ENCODE results near the gene FIGN. TPM values are rescaled to one million over a fixed set of nuclear protein-coding genes. Genes with fewer than 3 reads are reported as not detected.

The FIGN gene
- total RNA-seq, 1 experiment from 2014 or later, result 14.6 TPM

DNA sequence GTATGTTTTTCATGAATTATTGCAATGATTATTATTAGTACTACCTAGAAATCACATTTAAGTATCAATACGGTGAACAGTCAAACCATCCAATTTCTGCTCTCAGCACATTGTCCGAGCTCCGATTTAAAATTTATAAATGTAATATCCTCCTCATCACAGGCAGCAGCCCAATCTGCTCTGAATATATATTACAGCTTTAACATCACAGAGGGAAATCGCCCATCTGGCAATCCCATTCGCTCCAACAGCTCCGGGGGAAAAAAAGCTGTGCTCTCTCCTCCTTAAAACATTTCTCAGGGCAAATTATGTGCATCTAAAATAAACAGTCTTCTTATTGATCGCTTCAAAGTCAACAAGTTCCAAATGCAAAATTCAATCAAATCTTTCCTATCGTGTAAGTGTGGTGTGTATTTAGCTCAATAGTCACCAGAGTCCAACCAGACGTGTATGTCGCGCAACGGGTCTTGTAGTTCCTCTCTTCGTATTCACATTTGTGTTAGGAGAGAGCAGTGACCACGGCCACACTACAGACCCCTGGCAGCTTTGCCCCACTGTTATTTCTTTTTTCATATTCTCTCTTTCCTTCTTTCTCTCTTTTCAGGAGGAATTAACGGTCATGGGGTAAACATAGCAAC lies 2.4 kb downstream of the FIGN start:
- H3T11ph ChIP-seq (ENCODE audit: low read length), result no peak overlapping the region
- H2BK15ac ChIP-seq (ENCODE audit: low read depth, low read length), result no peak overlapping the region
- Mint-ChIP-seq H3K9me3 (no peaks in the 10 kb centered on the region), H3K27me3 (ENCODE audit: low read depth) (no peaks in the 10 kb centered on the region; the same call in 1 of the 2 replicates), H3K4me3 (peak overlapping the region in 1 of 2 experiments; percentile 7; a peak in 1 of 5 replicates), H3K27ac (peak overlapping the region in 1 of 3 experiments; percentile 41; a peak in 2 of 7 replicates), H3K36me3 (ENCODE audit: insufficient read depth in 1 of 3, low read depth in 3 of 3) (no peaks in the 10 kb centered on the region), H3K4me1 (peaks cover 37 to 45% of the 10 kb centered on the region in 2 experiments)
- no peak overlapping the region for H3K4me2 ChIP-seq (ENCODE audit: insufficient read depth, insufficient read length, low read length)
- H2AFZ ChIP-seq (ENCODE audit: low read length), result no peak overlapping the region
- H4K91ac ChIP-seq (ENCODE audit: insufficient read length, low read depth, low read length), result no peak overlapping the region
- no peak overlapping the region for H3K27ac ChIP-seq (ENCODE audit: insufficient read length, low read depth, low read length)
- no peak overlapping the region for H4K8ac ChIP-seq (replicated peaks; ENCODE audit: insufficient read length, low read depth, low read length)
- no CpG with 5 or more reads among the region's 15 CpGs for WGBS (ENCODE audit: extremely low coverage, insufficient read length, low lambda C conversion rate)
- H2AK5ac ChIP-seq (ENCODE audit: insufficient read length, low read length), result no peak overlapping the region
- peaks cover 3% of the 10 kb centered on the region; the same call in 1 of the 2 replicates for H3K79me2 ChIP-seq (ENCODE audit: insufficient read depth, low read length)
- H4K20me1 ChIP-seq (ENCODE audit: control insufficient read depth, insufficient read depth, insufficient read length), result no peaks in the 10 kb centered on the region
- no peak overlapping the region for H4K5ac ChIP-seq (ENCODE audit: insufficient read length, low read depth, low read length)
- no peaks in the 10 kb centered on the region for H3K27me3 ChIP-seq (ENCODE audit: insufficient read depth, low read length)
- H3K9me3 ChIP-seq (ENCODE audit: control insufficient read depth, low read depth, low read length), result no peaks in the 10 kb centered on the region
- H3K79me1 ChIP-seq (ENCODE audit: insufficient read depth, low read depth, low read length, poor library complexity, severe bottlenecking), result no peaks in the 10 kb centered on the region
- no peaks in the 10 kb centered on the region; the same call in 1 of the 2 replicates for H3K4me1 ChIP-seq (ENCODE audit: insufficient read depth, low read length)
- H3K18ac ChIP-seq (ENCODE audit: insufficient read length, low read depth, low read length), result no peak overlapping the region
- TF ChIP-seq, protein P1, sequence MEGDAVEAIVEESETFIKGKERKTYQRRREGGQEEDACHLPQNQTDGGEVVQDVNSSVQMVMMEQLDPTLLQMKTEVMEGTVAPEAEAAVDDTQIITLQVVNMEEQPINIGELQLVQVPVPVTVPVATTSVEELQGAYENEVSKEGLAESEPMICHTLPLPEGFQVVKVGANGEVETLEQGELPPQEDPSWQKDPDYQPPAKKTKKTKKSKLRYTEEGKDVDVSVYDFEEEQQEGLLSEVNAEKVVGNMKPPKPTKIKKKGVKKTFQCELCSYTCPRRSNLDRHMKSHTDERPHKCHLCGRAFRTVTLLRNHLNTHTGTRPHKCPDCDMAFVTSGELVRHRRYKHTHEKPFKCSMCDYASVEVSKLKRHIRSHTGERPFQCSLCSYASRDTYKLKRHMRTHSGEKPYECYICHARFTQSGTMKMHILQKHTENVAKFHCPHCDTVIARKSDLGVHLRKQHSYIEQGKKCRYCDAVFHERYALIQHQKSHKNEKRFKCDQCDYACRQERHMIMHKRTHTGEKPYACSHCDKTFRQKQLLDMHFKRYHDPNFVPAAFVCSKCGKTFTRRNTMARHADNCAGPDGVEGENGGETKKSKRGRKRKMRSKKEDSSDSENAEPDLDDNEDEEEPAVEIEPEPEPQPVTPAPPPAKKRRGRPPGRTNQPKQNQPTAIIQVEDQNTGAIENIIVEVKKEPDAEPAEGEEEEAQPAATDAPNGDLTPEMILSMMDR (conservative IDR thresholded peaks at IDR 0.05), result no peak
- peaks cover 6% of the 10 kb centered on the region for H3K23me2 ChIP-seq (ENCODE audit: insufficient read length, low read depth, low read length, poor library complexity, severe bottlenecking)
- no peak overlapping the region for H2BK12ac ChIP-seq (ENCODE audit: insufficient read length, low read depth, low read length)
- no peak overlapping the region for H3K56ac ChIP-seq (ENCODE audit: insufficient read length, low read depth, low read length)
- no peak overlapping the region for H3K14ac ChIP-seq (ENCODE audit: insufficient read depth, low read length)
- no peak overlapping the region for H3K9ac ChIP-seq (ENCODE audit: extremely low read depth, insufficient read length, low read length)
- DNase-seq, result no peak
- no peak overlapping the region for H2BK5ac ChIP-seq (ENCODE audit: insufficient read length, low read length)
- no peak overlapping the region for H2BK120ac ChIP-seq (ENCODE audit: low read depth, low read length, poor library complexity, severe bottlenecking)
- H3K4ac ChIP-seq (ENCODE audit: low read depth, low read length), result no peak overlapping the region
- H2BK20ac ChIP-seq (ENCODE audit: low read depth, low read length, poor library complexity, severe bottlenecking), result no peak overlapping the region
- H3K23ac ChIP-seq (ENCODE audit: insufficient read length, low read depth, low read length), result no peak overlapping the region

Data from H9 (cell line).